CD1c-positive myeloid dendritic cell (primary cell): ENCODE results near the gene EHBP1L1.
"Not testable (repeated sequence)": the region's sequence is repeated elsewhere in the genome, so short reads cannot be mapped to it uniquely, and the experiment has no call there.

ENCODE experiments used
- DNase-seq: peaks from one replicate; pipeline ENCODE4 v3.0.0-alpha.2; 2016; ENCODE audit errors: extremely low spot score

The EHBP1L1 gene

DNA sequence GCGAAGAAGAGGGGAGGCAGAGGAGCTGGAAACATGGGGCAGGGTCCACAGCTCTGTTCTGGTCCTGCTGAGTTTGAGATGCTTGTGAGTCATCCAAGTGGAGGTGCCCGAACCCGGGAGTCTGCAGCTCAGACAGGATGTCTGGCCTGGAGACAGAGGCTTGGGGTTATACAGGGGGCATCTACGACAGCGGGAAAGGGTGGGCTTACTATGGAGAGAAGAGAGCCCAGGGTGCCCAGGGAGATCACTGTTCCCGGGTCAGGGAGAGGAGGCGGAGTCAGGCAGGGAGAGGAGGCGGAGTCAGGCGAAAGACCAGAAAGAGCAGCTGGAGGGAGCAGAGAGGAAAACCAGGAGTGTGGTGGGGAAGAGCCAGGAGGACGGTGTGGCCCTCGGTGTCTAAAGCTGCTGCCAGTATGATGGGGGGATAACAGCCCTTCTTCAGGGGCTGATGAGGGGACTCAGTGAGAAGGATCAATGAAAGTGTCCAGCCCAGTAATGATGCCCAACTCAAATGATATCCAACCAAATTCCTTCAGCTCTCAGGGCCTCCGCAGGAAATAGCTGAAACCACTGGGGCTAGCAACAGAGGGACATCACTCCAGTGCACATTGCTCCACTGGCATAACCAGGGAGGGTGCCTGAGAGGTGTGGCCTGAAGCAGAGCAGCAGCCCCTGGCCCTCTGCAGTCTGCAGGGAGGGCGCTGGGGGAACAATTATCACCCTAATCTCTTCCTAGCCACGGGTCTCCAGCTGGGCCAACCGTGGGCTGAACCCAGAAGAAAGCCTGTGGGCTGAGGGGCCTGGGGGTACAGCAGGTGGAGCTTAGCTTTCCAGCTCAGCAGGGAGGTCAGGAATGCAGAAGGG is 15.1 kb upstream of the EHBP1L1 start:
- no peak for DNase-seq

DNA sequence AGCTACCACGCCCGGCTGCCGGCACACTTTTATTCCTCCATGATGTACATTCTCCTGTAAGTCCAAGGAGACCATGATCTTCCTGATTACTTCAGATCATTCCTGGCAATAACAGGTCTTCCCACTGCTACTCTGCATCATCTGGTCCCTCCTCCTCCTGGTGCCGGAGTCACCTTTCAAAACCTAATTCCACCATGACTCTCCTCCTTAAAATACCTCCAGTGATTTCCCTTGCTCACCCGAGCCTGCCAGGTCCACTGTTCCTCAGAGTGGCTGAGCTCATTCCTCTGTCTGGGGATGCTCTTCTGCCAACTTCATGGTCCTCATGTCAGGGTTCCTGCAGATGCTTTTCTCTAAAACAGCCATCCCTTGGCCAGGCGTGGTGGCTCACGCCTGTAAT is 13.8 kb upstream of the EHBP1L1 start:
- DNase-seq, result no peak

DNA sequence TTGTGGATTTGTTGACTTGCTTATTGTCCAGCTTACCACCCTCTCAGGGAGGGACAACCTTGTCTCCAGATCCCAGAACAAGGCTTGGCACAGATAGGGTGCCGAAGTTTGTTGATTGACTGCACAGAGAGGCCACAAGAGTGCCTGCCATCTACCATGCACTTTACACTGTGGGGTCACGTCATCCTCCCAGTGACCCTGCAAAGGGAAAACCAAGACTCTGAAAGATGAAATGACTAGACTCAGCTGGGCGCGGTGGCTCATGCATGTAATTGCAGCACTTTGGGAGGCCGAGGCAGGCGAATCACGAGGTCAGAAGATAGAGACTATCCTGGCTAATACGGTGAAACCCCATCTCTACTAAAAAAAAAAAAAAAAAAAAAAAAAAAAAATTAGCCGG is 13.1 kb upstream of the EHBP1L1 start:
- no peak for DNase-seq

DNA sequence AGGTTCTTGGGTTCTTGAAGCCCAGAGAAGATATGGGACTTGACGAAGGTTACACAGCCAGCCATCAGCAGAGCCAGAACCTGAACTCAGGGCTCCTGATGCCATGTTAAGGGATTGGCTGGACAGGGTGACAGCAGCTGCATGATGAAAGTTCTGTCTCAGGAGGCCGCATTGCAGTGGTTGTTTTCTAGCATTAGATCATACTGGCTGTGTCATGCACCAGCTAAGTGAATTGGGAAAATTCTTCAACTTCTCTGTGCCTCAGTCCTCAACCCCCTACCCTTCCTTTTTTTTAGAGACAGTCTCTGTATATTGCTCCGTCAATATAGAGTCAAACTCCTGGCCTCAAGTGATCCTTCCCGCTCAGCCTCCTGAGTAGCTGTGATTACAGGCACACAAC is 12.3 kb upstream of the EHBP1L1 start:
- DNase-seq, result no peak

DNA sequence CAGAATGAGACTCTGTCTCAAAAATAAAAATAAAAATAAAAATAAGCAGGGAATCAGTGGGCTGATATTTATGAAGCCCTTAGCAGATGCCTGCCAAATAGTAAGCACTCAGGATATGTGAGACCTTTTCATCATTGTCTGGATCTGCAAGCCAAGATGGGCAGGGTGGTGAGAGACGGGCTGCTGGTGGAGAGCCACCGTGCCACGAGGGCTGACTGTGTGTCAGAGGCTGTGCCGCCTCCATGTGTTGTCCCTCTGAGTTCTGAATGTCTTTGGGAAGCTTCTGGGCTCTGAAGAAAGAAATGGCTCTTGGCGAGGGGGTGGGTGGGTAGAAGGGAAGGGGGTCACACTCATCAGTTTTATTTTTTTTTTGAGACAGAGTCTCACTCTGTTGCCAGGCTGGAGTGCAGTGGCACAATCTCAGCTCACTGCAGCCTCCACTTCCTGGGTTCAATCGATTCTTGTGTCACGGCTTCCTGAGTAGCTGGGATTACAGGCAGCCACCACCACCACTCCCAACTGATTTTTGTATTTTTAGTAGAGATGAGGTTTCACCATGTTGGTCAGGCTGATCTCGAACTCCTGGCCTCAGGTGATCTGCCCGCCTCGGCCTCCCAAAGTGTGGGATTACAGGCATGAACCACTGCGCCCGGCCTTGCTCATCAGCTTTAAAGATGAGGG is 10.8 kb upstream of the EHBP1L1 start:
- DNase-seq, result not testable (repeated sequence)

DNA sequence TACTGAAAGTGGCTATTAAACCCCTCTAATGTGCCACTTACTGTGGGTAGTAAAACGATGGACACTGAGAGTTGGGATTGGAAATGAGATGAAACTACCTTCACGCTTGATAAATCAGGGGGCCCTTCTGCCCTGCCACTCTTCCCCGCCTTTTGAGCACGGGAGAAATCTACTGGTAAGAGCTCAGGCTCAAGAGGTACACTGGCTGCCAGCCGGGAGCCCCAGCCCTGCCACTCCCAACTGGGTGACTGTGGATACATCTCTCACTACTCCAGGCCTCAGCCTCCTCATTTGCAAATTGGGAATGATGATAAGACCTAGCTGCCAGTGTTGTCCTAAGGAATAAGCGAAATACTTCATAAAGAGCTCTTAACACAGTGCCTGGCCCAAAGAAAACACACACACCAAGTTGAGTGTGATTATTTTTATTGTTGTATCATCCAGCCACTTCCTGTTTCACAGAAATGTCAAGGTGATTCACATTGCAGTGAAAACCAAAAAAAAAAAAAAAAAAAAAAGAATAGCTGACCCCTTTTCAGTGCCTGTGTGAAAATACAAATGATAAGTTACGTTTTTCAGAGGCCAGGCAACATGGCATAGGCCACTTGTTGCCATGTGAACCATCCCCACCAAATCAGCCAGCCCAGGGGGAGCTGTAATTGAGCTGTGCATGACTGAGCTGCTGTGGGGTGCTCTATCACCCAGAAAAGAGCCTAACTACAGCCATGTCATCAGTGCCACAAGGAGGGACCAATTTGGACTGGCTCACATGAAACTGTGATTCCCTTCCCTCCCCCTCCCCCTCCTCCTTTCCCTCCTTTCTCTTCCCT is 10.0 kb upstream of the EHBP1L1 start:
- DNase-seq, result no peak

DNA sequence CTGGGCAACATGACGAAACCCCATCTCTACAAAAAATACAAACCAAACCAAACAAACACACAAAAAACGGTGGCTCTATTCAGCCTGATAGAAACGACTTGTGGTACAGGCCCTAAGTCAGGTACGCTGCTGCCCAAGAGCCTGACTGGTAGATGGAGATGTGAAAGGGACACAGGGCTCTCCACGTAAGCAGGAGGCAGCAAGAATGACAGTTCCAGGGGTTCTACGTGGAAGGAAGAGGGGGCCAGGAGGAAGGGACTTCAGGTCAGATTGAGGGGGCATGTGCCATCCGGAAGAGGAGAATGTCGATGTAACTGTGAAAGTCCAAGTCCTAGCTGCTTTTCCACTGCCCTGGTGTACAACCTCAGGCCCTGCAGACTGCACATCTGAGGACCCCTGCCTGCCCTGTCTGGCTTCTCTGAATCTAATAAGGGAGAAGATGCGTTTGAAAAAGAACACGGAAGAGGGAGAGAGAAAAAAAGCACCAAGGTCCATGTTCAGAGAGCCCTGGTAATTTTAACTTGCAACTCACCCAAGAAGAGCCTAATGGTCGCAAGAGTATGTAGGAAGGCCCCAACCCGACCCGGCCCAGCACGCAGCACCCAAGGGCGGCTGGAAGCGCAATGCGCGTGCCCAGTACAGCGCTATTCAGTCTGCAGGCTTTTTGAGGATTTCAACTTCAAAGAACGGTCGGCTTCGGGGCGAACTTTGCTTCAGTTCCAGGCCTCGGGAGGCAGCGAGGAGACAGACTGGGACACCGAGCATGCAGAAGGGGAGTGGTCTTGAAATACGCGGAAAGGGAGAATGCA is 6.5 kb upstream of the EHBP1L1 start:
- DNase-seq, result no peak

DNA sequence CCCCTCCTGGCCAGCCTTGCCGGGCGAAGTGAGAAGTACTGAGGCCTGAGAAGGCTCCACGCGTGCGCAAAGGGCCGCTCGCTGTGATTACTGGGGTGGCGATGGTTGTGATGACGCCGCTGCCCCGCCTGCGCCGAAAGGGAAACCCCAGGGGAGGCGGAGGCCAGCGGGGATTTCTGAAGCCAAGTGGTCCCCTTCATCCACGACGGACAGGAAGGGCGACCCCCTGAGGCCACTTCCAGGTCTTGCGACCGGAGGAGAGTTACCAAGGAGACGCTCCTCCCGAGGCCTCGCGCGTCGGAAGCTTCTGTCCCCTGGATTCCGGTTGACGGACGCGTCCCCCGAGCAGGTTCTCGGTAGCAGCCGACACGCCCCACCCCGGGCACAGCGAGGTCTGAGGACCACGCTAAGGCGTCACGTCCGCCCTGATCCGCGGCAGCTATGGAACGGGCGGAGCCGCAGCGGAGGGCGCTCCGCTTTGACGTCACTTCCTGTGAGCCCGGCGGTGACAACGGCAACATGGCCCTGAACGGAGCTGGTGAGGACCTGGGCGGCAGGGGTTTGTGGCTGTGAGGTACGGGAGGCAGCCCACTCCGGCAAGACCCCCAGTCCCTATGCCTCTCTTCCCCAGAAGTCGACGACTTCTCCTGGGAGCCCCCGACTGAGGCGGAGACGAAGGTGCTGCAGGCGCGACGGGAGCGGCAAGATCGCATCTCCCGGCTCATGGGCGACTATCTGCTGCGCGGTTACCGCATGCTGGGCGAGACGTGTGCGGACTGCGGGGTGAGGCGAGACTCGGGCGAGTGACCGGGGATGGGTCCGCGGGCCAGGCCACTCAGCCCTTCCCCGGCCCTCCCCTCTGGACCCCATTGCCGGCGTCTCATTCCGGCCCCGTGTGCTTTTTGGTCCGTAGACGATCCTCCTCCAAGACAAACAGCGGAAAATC is 5.6 kb upstream of the EHBP1L1 start, which contains the start of gene ZNRD2:
ZNRD2 (plus strand) TSS at position 505 of the 946 bp plus-strand sequence; CDS start at position 520, 15 bp downstream.
- peak; percentile 99 for DNase-seq

DNA sequence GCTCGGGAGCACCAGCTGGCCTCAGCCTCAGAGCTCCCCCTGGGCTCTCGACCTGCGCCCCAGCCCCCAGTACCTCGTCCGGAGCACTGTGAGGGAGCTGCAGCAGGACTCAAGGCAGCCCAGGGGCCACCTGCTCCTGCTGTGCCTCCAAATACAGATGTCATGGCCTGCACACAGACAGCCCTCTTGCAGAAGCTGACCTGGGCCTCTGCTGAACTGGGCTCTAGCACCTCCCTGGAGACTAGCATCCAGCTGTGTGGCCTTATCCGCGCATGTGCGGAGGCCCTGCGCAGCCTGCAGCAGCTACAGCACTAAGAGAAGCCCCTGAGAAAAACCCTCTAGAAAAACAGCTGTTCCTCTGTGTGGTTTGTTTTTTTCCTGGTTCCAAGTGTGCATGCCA is 4.4 kb upstream of the EHBP1L1 start:
- no peak for DNase-seq

DNA sequence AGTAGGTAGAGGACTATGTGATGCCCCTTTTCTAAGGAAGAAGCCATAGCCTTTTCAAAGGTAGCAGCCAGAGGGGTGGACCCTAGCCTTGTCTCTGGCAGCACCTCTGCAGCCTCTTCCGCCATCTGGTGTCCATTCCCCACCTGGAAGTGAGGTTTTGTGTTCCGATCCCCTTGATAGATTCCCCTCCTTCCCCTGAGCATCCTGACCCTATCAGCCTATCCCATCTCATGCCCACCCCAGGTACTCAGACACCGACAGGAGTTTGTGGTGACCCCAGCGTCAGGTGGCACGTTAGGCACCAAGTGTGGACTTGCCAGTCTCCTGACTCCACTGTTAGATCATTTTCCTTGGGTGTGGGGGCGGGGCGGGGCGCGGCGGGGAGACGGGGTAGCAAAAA is 3.9 kb upstream of the EHBP1L1 start:
- DNase-seq, result no peak

DNA sequence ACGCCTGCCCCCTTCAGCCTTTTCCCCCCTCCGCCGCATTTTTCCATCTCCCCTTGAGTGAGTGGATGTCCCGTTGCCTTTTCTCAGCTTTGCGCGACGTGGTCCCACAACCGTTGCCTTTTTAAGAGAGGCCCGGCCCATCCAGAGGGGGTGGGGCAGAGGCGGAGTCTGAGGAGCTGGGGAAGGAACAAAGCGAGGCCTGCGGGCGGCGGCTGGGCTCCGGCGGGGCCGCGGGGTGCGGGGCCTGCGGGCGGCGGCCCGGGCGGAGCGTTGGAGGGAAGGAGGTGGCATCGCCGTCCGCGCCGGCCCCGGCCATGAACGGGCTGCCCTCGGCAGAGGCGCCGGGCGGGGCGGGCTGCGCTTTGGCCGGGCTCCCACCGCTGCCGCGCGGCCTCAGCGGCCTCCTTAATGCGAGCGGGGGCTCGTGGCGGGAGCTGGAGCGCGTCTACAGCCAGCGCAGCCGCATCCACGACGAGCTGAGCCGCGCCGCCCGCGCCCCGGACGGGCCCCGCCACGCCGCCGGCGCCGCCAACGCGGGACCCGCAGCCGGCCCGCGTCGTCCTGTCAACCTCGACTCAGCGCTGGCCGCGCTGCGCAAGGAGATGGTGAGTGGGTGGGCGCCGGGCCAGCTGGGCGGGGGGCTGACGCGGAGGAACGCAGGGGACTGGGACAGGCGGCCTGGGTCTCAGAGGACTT is 3.3 kb upstream of the EHBP1L1 start, which contains the start of gene FAM89B:
FAM89B (plus strand) TSS at position 183 of the 696 bp plus-strand sequence; CDS start at position 315, 132 bp downstream.
- peak; percentile 89 for DNase-seq

DNA sequence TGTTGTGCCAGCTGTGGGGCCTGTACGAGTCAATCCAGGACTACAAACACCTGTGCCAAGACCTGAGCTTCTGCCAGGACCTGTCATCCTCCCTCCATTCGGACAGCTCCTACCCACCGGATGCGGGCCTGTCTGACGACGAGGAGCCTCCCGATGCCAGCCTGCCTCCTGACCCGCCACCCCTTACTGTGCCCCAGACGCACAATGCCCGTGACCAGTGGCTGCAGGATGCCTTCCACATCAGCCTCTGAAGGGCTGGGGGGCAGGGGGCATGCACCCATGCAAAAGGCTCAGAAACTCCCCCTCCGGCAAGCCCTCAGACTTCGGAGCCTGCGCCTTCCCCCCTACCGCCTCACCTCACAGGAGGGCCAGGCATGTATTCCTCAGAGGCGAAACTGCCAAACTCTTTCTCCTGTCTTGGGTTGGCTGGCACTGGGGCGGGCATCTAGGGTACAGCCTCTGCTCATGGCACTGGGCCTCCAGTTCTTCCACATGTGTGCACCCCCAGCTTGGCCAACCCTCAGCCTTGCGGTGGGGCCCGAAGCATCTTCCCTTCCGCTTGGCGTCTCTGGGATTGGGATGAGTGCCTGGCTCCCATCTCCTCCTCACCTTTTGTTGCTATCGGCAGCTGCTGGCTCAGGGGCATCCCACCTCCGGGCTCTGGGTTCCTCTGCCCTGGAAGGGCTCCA is 2.3 kb upstream of the EHBP1L1 start:
- no peak for DNase-seq

DNA sequence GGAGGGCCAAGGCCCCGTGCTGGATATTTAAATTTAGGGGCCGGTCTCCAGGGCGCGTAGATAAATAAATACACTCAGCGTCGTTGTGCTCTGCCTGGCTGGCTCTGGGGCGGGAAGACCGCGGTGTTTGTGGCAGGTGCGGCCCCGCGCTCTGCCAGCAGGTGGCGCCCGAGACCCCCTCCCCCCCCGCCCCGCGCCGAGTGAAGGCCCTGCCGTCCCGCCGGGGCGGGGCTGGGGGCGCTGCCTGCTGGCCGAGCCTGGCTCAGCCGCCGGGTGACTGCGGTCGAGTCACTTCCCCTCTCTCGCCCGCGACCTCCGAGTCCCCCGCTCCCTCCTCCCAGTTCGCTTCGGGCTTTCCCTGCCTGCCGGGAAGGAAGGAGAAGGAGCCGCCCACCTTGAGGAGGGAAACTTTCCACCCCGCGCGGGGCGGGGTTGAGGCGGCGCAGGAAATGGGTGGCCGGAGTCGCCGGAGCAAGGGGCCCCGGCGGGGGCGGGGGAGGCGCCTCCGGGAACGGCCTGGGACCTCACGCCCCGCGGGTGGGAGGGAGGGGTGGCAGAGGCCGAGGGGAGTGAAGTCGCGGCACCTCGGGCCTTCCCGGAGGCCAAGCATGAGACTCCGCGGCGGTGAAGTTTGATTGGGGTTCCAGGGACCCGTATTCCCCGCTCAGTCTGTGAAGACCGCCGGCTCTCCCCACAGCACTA is 1.6 kb upstream of the EHBP1L1 start:
- DNase-seq, result peak; percentile 97

DNA sequence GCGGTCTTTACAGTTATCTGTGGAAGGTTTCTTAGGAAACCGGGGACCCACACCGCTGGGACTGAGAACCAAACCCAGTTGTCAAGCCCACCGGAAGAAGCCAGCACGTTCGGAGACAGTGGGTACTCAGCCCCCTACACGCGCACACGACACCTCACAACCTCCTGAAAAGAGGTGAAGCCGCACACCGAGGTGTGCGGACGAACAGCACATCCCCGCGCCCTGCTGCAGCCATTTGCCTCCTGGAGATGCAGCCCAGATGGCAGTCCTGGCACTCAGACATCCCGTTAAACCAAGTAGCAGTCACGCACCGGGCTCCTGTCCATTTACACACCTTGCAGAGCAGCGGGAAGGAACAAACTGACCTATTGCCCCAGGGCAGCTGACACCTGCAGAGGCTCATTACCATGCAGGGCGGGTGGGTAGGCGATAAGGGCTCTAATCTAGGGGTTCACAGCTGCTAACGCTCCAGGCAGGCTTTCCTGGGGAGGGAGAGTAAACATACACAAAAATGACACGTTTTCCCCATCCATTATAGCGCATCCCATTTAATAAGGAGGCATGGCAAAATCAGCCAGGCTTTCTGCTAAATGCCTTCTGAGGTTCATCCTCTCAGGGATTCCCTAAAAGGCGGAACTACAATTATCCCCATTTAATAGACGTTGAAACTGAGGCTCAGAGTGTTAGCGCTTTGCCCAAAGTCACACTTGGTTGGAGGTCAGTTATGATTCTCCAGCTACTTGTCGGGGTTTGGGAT is 864 bp upstream of the EHBP1L1 start:
- no peak for DNase-seq

DNA sequence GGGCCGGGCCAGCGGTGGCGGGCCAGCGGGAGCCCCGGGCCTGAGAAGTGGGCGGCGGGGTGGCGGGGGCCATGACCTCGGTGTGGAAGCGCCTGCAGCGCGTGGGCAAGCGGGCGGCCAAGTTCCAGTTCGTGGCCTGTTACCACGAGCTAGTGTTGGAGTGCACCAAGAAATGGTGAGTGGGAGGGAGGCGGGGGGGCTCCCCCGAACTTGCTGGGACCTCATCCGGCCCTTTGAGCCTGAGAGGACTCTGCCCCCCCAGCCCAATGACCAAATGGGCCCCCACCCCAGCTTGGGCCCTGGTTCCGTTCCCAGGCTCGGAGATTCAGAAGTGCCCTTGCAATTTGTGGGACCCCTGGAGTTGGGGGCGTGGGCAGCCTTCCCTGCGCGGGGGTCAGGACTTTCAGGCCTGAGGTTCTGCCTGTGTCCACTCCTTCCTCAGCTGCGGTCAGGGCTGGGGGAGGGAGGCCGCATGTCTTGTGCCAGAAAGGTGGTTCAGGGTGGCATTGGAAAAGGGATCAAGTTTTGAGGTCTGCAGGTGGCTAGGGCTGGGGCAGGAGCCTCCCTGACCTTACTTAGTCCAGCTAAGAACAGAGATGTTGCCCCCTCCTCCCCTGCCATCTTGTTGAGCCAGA is 496 bp downstream of the EHBP1L1 start:
- DNase-seq, result peak; percentile 77

DNA sequence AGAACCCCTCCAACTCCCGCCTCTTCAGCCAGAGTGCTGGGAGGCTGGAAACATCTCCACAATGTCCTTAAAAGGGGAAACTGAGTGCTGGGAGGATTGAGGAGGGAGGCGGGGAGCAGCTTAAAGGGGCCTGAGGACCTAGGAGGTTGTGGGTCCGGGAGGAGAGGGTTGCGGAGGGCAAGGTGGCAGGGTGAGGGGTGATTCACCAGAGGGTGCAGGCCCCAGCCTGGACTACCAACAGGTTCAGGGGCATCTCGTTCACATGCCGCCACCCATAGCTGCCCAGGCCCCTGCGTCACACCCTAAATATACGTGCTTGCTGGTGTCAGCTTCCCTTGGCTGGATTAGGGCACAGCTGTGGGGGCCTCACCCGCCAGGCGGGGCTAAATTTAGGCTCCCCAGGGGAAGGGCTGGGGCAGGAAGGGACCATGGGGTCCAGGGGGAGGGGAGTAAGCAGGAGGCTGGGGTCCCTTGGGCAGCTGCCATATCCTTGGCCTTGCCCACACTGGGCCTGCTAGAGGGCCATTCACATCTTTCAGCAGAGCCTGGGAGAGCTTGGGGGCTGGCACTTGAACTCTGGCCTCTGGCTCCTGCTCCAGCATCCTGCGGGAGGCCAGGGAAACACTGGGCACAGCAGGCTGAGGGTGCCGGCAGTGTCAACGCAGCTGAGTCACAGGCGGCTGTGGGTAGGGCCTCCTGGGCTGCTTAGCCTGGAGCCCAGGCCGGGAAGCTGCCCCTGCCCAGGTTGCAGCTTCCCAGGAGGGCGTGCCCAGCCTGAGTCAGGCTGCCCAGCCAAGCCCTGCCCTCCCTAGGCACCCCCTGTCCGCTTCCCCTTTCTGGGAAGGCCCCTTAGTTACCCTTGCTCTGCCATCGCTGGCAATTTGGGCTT is 1.3 kb downstream of the EHBP1L1 start:
- peak; percentile 94 for DNase-seq
